HEK293 (cell line): ENCODE data around the gene ZFPM1.
A peak's percentile ranks its signal among the peaks of the same experiment; 100 is the strongest.

ENCODE experiments used
- BCL11A ChIP-seq: fragments of 450-650 bp; formaldehyde crosslinking; IDR thresholded peaks from 2 replicates; pipeline ENCODE4 v1.5.1; 2016; ENCODE audit warnings: low read depth, missing biosample characterization, missing genetic modification characterization
- BCL11B ChIP-seq: fragments of 450-650 bp; formaldehyde crosslinking; IDR thresholded peaks from 2 replicates; pipeline ENCODE4 v1.5.1; 2016; ENCODE audit warnings: low read depth, missing biosample characterization, missing genetic modification characterization
- GLIS1 ChIP-seq: fragments of 450-650 bp; formaldehyde crosslinking; IDR thresholded peaks from 2 replicates; pipeline ENCODE4 v1.5.1; 2016; ENCODE audit warnings: missing biosample characterization, missing genetic modification characterization
- ZEB2 ChIP-seq: fragments of 450-650 bp; formaldehyde crosslinking; IDR thresholded peaks from 2 replicates; pipeline ENCODE4 v1.5.1; 2016; ENCODE audit warnings: missing biosample characterization, missing genetic modification characterization
- ZFP37 ChIP-seq: fragments of 450-650 bp; formaldehyde crosslinking; IDR thresholded peaks from 2 replicates; pipeline ENCODE4 v1.5.1; 2016; ENCODE audit warnings: missing biosample characterization, missing genetic modification characterization
- ZNF132 ChIP-seq: fragments of 450-650 bp; formaldehyde crosslinking; IDR thresholded peaks from 2 replicates; pipeline ENCODE4 v1.5.1; 2017; ENCODE audit warnings: missing biosample characterization, missing genetic modification characterization, borderline replicate concordance
- ZNF16 ChIP-seq: fragments of 450-650 bp; formaldehyde crosslinking; IDR thresholded peaks from 2 replicates; pipeline ENCODE4 v1.5.1; 2016; ENCODE audit warnings: low read depth, missing biosample characterization, missing genetic modification characterization
- ZNF174 ChIP-seq: fragments of 450-650 bp; formaldehyde crosslinking; IDR thresholded peaks from 2 replicates; pipeline ENCODE4 v1.5.0; 2017; ENCODE audit warnings: missing biosample characterization, mild to moderate bottlenecking, missing genetic modification characterization
- ZNF19 ChIP-seq: fragments of 450-650 bp; formaldehyde crosslinking; IDR thresholded peaks from 2 replicates; pipeline ENCODE4; 2016; ENCODE audit warnings: missing biosample characterization, missing genetic modification characterization, low read depth
- ZNF202 ChIP-seq: fragments of 450-650 bp; formaldehyde crosslinking; IDR thresholded peaks from 2 replicates; pipeline ENCODE4 v1.5.1; 2016; ENCODE audit warnings: missing biosample characterization, missing genetic modification characterization, borderline replicate concordance
- ZNF335 ChIP-seq: fragments of 450-650 bp; formaldehyde crosslinking; conservative IDR thresholded peaks from 2 replicates; pipeline ENCODE4 v1.5.1; 2016; ENCODE audit warnings: missing biosample characterization, missing genetic modification characterization
- ZNF350 ChIP-seq: fragments of 450-650 bp; formaldehyde crosslinking; IDR thresholded peaks from 2 replicates; pipeline ENCODE4 v1.5.0; 2017; ENCODE audit warnings: missing biosample characterization, mild to moderate bottlenecking, missing genetic modification characterization
- ZNF530 ChIP-seq: fragments of 450-650 bp; formaldehyde crosslinking; IDR thresholded peaks from 2 replicates; pipeline ENCODE4 v1.5.1; 2016; ENCODE audit warnings: low read depth, missing biosample characterization, missing genetic modification characterization
- ZNF548 ChIP-seq: fragments of 450-650 bp; formaldehyde crosslinking; IDR thresholded peaks from 2 replicates; pipeline ENCODE4 v1.5.1; 2016; ENCODE audit warnings: missing biosample characterization, missing genetic modification characterization
- ZNF555 ChIP-seq: fragments of 450-650 bp; formaldehyde crosslinking; conservative IDR thresholded peaks from 2 replicates; pipeline ENCODE4 v1.5.1; 2017; ENCODE audit warnings: missing biosample characterization, mild to moderate bottlenecking, missing genetic modification characterization, inconsistent platforms
- ZNF629 ChIP-seq: fragments of 450-650 bp; formaldehyde crosslinking; IDR thresholded peaks from 2 replicates; pipeline ENCODE4 v1.5.1; 2017; ENCODE audit warnings: missing biosample characterization, missing genetic modification characterization
- TF ChIP-seq, protein P1 (sequence below): fragments of 450-650 bp; formaldehyde crosslinking; IDR thresholded peaks from 2 replicates; pipeline ENCODE4 v1.5.1; 2017; ENCODE audit warnings: missing biosample characterization, missing genetic modification characterization
- TF ChIP-seq, protein P2 (sequence below): fragments of 450-650 bp; formaldehyde crosslinking; IDR thresholded peaks from 2 replicates; pipeline ENCODE4 v1.5.1; 2016; ENCODE audit warnings: missing biosample characterization, missing genetic modification characterization
- TF ChIP-seq, protein P3 (sequence below): fragments of 450-650 bp; formaldehyde crosslinking; IDR thresholded peaks from 2 replicates; pipeline ENCODE4 v1.5.1; 2016; ENCODE audit warnings: missing biosample characterization, missing genetic modification characterization
- TF ChIP-seq, protein P4 (sequence below): fragments of 450-650 bp; formaldehyde crosslinking; IDR thresholded peaks from 2 replicates; pipeline ENCODE4 v1.5.1; 2017; ENCODE audit warnings: missing biosample characterization, missing genetic modification characterization
- TF ChIP-seq, protein P5 (sequence below): fragments of 450-650 bp; formaldehyde crosslinking; IDR thresholded peaks from 2 replicates; pipeline ENCODE4 v1.5.1; 2016; ENCODE audit warnings: missing biosample characterization, missing genetic modification characterization
- TF ChIP-seq, protein P6 (sequence below): fragments of 450-650 bp; IDR thresholded peaks from 2 replicates; pipeline ENCODE4 v1.5.1; 2018; ENCODE audit warnings: missing biosample characterization, mild to moderate bottlenecking, missing genetic modification characterization
- TF ChIP-seq, protein P7 (sequence below): fragments of 450-650 bp; formaldehyde crosslinking; IDR thresholded peaks from 2 replicates; pipeline ENCODE4 v1.5.1; 2016; ENCODE audit warnings: missing biosample characterization, missing genetic modification characterization, low read depth

ZFPM1 gene

DNA sequence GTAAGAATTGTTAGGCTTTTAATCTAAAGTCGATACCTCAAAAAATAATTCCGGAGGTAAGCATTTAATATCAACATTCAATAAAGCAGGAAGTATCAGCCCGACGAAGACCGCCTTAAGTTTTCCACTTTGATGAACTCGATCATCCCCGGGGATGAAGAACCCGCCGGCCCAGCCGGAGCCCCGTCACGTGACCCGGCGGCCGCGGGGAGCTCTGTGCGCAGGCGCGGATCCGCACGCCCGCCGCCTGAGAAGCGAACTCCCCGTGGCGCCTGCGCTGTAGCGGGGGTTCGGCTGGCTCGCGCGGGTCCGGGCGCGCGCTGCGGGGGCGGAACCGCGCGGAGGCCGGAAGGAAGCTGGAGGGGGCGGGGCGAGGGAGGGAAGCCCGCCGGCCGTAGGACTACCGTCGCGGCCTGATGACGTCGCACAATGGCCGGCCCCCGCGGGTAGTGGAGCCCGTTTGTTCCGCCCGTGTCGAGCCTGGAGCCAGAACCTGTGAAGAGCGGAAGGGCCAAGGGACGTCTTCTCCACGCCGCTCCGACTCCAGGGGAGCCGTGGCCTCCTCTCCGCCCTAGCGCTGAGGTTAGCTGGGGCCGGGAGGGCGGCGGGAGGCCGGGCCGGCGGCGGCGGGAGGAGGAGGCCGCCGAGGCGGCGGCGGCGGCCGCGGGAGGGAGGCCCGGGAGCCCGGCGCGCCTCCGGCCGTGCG is 117.1 kb downstream of the ZFPM1 start, which contains the start of gene ZC3H18 (continued):
- TF ChIP-seq, protein P1, sequence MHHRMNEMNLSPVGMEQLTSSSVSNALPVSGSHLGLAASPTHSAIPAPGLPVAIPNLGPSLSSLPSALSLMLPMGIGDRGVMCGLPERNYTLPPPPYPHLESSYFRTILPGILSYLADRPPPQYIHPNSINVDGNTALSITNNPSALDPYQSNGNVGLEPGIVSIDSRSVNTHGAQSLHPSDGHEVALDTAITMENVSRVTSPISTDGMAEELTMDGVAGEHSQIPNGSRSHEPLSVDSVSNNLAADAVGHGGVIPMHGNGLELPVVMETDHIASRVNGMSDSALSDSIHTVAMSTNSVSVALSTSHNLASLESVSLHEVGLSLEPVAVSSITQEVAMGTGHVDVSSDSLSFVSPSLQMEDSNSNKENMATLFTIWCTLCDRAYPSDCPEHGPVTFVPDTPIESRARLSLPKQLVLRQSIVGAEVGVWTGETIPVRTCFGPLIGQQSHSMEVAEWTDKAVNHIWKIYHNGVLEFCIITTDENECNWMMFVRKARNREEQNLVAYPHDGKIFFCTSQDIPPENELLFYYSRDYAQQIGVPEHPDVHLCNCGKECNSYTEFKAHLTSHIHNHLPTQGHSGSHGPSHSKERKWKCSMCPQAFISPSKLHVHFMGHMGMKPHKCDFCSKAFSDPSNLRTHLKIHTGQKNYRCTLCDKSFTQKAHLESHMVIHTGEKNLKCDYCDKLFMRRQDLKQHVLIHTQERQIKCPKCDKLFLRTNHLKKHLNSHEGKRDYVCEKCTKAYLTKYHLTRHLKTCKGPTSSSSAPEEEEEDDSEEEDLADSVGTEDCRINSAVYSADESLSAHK (tag by site-specific recombination), result no peak
- TF ChIP-seq ZNF174 (no peak), ZNF530 (tag by site-specific recombination) (no peak), ZNF202 (tag by site-specific recombination) (no peak), ZNF629 (tag by site-specific recombination) (no peak; the same call in 1 of the 2 replicates), ZNF548 (tag by site-specific recombination) (no peak), ZNF19 (tag by site-specific recombination) (no peak), BCL11A (tag by site-specific recombination) (no peak), GLIS1 (peak; percentile 47; the same call in 1 of the 2 replicates), ZNF16 (tag by site-specific recombination) (no peak), ZNF132 (tag by site-specific recombination) (no peak), ZNF335 (tag by site-specific recombination) (peak; percentile 82), ZNF350 (tag by site-specific recombination) (no peak), ZFP37 (tag by site-specific recombination) (no peak), ZNF555 (tag by site-specific recombination) (no peak), BCL11B (tag by site-specific recombination) (peak; percentile 23; the same call in 1 of the 2 replicates), ZEB2 (tag by site-specific recombination) (peak; percentile 67)
- TF ChIP-seq, protein P2, sequence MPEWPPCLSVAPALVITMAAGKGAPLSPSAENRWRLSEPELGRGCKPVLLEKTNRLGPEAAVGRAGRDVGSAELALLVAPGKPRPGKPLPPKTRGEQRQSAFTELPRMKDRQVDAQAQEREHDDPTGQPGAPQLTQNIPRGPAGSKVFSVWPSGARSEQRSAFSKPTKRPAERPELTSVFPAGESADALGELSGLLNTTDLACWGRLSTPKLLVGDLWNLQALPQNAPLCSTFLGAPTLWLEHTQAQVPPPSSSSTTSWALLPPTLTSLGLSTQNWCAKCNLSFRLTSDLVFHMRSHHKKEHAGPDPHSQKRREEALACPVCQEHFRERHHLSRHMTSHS (tag by site-specific recombination), result no peak
- TF ChIP-seq, protein P3, sequence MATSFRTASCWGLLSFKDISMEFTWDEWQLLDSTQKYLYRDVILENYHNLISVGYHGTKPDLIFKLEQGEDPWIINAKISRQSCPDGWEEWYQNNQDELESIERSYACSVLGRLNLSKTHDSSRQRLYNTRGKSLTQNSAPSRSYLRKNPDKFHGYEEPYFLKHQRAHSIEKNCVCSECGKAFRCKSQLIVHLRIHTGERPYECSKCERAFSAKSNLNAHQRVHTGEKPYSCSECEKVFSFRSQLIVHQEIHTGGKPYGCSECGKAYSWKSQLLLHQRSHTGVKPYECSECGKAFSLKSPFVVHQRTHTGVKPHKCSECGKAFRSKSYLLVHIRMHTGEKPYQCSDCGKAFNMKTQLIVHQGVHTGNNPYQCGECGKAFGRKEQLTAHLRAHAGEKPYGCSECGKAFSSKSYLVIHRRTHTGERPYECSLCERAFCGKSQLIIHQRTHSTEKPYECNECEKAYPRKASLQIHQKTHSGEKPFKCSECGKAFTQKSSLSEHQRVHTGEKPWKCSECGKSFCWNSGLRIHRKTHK (tag by site-specific recombination), result no peak
- TF ChIP-seq, protein P4, sequence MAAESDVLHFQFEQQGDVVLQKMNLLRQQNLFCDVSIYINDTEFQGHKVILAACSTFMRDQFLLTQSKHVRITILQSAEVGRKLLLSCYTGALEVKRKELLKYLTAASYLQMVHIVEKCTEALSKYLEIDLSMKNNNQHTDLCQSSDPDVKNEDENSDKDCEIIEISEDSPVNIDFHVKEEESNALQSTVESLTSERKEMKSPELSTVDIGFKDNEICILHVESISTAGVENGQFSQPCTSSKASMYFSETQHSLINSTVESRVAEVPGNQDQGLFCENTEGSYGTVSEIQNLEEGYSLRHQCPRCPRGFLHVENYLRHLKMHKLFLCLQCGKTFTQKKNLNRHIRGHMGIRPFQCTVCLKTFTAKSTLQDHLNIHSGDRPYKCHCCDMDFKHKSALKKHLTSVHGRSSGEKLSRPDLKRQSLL (tag by site-specific recombination), result peak; percentile 84
- TF ChIP-seq, protein P5, sequence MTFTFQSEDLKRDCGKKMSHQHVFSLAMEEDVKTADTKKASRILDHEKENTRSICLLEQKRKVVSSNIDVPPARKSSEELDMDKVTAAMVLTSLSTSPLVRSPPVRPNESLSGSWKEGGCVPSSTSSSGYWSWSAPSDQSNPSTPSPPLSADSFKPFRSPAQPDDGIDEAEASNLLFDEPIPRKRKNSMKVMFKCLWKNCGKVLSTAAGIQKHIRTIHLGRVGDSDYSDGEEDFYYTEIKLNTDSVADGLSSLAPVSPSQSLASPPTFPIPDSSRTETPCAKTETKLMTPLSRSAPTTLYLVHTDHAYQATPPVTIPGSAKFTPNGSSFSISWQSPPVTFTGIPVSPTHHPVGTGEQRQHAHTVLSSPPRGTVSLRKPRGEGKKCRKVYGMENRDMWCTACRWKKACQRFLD (tag by site-specific recombination), result no peak
- TF ChIP-seq, protein P6, sequence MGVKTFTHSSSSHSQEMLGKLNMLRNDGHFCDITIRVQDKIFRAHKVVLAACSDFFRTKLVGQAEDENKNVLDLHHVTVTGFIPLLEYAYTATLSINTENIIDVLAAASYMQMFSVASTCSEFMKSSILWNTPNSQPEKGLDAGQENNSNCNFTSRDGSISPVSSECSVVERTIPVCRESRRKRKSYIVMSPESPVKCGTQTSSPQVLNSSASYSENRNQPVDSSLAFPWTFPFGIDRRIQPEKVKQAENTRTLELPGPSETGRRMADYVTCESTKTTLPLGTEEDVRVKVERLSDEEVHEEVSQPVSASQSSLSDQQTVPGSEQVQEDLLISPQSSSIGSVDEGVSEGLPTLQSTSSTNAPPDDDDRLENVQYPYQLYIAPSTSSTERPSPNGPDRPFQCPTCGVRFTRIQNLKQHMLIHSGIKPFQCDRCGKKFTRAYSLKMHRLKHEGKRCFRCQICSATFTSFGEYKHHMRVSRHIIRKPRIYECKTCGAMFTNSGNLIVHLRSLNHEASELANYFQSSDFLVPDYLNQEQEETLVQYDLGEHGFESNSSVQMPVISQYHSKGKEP (tag by site-specific recombination), result no peak
- TF ChIP-seq, protein P7, sequence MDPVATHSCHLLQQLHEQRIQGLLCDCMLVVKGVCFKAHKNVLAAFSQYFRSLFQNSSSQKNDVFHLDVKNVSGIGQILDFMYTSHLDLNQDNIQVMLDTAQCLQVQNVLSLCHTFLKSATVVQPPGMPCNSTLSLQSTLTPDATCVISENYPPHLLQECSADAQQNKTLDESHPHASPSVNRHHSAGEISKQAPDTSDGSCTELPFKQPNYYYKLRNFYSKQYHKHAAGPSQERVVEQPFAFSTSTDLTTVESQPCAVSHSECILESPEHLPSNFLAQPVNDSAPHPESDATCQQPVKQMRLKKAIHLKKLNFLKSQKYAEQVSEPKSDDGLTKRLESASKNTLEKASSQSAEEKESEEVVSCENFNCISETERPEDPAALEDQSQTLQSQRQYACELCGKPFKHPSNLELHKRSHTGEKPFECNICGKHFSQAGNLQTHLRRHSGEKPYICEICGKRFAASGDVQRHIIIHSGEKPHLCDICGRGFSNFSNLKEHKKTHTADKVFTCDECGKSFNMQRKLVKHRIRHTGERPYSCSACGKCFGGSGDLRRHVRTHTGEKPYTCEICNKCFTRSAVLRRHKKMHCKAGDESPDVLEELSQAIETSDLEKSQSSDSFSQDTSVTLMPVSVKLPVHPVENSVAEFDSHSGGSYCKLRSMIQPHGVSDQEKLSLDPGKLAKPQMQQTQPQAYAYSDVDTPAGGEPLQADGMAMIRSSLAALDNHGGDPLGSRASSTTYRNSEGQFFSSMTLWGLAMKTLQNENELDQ (tag by site-specific recombination), result no peak
